ENCODE data around the gene PREX1.
"Not testable (repeated sequence)": the region's sequence is repeated elsewhere in the genome, so short reads cannot be mapped to it uniquely, and the experiment has no call there.

PREX1 gene

DNA sequence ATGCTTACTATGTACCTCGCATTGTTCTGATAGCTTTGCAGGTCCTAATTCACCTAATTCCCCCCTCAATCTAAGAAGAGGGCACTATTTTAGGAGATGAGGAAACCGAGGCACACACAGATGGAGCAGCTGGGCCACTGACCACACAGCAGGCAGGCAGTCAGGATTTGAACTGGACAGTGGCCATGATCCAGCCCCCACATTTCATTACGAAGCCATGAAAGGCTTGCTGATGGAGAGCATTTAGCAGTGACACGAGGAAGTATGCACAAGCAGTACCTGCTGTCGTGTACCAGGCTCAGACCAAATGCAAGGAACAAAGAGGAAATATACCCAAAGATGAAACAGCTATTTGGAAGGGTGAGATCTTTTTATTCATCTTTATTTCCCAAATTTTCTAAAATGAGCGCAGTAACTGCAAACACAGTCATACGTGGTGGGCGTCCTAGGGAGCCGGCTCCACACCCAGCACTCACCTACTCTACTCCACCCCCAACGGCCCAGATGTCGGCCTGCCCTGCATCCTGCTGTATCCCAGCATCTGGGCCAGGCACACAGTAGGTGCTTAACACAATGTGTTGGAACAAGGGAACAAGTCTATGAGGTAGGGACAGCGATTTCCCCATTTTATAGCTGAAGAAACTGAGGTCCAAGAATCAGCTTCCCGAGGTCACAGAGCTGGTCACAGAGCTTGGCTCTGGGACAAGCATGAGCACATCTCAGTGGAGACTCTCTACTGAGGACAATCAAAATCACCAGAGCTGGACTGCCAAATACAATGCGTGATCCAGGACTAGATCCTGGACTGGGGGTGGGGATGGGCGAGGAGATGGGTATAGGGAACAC lies 15.0 kb downstream of the PREX1 start:
- no peak overlapping the region for H3K4me3 ChIP-seq (ENCODE audit: low read depth, low read length)
- TF ChIP-seq, protein P1, sequence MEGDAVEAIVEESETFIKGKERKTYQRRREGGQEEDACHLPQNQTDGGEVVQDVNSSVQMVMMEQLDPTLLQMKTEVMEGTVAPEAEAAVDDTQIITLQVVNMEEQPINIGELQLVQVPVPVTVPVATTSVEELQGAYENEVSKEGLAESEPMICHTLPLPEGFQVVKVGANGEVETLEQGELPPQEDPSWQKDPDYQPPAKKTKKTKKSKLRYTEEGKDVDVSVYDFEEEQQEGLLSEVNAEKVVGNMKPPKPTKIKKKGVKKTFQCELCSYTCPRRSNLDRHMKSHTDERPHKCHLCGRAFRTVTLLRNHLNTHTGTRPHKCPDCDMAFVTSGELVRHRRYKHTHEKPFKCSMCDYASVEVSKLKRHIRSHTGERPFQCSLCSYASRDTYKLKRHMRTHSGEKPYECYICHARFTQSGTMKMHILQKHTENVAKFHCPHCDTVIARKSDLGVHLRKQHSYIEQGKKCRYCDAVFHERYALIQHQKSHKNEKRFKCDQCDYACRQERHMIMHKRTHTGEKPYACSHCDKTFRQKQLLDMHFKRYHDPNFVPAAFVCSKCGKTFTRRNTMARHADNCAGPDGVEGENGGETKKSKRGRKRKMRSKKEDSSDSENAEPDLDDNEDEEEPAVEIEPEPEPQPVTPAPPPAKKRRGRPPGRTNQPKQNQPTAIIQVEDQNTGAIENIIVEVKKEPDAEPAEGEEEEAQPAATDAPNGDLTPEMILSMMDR (IDR thresholded peaks at IDR 0.05; ENCODE audit: borderline replicate concordance, insufficient read depth, low read depth, low read length), result no peak

GRCh38 chr20:48812114-48812513 lies 15.7 kb downstream of the PREX1 start:
- H3K4me3 ChIP-seq (ENCODE audit: low read depth, low read length), result not testable (repeated sequence)

- TF ChIP-seq, protein P1 (IDR thresholded peaks at IDR 0.05; ENCODE audit: borderline replicate concordance, insufficient read depth, low read depth, low read length), result no peak
- no peak overlapping the region for H3K4me3 ChIP-seq (ENCODE audit: low read depth, low read length)
Measured at GRCh38 chr20:48809673-48810072, 18.1 kb downstream of the PREX1 start.

GRCh38 chr20:48808382-48809034 lies 19.3 kb downstream of the PREX1 start:
- TF ChIP-seq, protein P1 (IDR thresholded peaks at IDR 0.05; ENCODE audit: borderline replicate concordance, insufficient read depth, low read depth, low read length), result no peak
- no peak overlapping the region for H3K4me3 ChIP-seq (ENCODE audit: low read depth, low read length)

DNA sequence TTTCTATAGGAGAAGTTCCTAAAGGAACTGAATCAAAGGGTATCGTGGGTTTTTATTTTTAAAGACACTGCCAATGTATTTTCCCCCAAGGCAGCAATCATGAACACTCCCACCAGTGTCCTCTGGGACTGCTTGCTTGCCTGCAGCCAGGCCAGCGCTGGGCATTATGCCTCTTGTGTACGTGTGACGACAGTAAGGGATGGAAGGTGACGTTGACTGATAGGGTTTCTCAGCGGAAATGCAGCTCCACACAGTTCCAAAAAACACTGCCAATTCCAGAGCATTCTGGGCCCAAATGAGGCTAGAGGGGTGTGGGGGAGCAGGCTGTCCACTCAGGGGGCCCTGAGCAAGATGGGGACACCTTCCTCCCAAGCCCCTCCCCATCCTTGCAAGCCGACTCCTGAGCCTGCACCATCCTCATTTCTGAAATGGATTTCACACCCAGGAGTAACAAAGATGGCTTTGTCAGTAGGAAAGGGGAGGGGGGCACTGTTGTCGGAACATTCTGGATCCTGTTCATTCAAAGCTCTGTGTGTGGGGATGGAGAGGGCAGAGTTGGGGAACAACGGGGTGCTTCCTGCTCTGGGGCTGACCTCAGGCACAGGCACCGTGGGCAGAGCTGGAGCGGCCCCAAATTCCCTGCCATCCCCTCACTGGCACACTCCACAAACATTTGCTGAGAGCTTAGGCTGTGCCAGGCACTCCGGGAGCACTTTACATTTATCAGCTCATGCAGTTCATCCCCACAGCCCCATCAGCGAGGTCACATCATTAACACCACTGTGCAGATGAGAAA lies 20.0 kb downstream of the PREX1 start:
- TF ChIP-seq, protein P1 (IDR thresholded peaks at IDR 0.05; ENCODE audit: borderline replicate concordance, insufficient read depth, low read depth, low read length), result no peak
- H3K4me3 ChIP-seq (ENCODE audit: low read depth, low read length), result no peak overlapping the region

GRCh38 chr20:48807051-48807450 lies 20.7 kb downstream of the PREX1 start:
- TF ChIP-seq, protein P1 (IDR thresholded peaks at IDR 0.05; ENCODE audit: borderline replicate concordance, insufficient read depth, low read depth, low read length), result no peak
- no peak overlapping the region for H3K4me3 ChIP-seq (ENCODE audit: low read depth, low read length)

- H3K4me3 ChIP-seq (ENCODE audit: low read depth, low read length), result no peak overlapping the region
- TF ChIP-seq, protein P1 (IDR thresholded peaks at IDR 0.05; ENCODE audit: borderline replicate concordance, insufficient read depth, low read depth, low read length), result no peak
Measured at GRCh38 chr20:48805716-48806115, 22.1 kb downstream of the PREX1 start.
